ENCODE data around the gene THAP3.

DNA sequence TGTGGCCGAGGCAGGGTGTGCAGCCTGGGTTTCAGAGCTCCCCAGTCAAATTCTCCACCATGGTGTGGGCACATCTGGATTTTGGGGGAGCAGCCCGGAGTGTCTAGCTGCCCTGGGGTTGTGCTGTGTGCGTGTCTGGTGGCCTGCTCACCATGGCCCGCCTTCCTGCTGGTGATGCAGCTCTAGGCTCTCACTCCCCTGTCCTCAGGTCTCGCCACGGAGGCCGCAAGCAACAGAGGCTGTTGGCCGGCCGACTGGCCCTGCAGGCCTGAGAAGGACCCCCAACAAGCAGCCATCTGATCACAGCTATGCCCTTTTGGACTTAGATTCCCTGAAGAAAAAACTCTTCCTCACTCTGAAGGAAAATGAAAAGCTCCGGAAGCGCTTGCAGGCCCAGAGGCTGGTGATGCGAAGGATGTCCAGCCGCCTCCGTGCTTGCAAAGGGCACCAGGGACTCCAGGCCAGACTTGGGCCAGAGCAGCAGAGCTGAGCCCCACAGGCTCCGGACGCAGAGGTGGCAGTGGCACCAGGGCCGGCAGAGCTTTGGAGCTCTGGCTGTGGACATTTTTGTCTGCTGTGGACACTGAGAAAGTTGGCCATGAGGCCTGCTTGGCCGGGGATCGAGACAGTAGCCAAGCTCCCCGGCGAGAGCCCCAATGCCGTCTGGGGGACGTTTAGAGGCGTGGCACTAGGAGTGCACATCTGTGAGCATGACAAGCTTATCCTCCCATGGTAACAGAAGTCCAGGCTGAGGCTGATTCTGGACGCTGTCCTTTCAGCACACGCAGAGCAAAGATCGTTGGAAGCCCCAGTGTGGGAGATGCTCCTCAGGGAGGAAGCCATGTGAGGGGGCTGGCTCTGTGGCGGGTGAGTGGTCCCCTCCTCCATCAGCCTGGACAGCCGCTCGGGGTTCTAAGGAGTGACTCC lies 8.2 kb downstream of the THAP3 start:
- TF ChIP-seq, protein P1, sequence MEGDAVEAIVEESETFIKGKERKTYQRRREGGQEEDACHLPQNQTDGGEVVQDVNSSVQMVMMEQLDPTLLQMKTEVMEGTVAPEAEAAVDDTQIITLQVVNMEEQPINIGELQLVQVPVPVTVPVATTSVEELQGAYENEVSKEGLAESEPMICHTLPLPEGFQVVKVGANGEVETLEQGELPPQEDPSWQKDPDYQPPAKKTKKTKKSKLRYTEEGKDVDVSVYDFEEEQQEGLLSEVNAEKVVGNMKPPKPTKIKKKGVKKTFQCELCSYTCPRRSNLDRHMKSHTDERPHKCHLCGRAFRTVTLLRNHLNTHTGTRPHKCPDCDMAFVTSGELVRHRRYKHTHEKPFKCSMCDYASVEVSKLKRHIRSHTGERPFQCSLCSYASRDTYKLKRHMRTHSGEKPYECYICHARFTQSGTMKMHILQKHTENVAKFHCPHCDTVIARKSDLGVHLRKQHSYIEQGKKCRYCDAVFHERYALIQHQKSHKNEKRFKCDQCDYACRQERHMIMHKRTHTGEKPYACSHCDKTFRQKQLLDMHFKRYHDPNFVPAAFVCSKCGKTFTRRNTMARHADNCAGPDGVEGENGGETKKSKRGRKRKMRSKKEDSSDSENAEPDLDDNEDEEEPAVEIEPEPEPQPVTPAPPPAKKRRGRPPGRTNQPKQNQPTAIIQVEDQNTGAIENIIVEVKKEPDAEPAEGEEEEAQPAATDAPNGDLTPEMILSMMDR (conservative IDR thresholded peaks at IDR 0.05), result no peak
- no peak for TF ChIP-seq EZH2 (IDR thresholded peaks at IDR 0.05; ENCODE audit: low read depth)

All from PC-9 (cell line).